ENCODE measurements around the gene ARHGAP33.

- TF ChIP-seq CTCF (IDR thresholded peaks at IDR 0.05; ENCODE audit: low read depth, low read length), result no peak
- no peak for TF ChIP-seq EZH2phosphoT487 (IDR thresholded peaks at IDR 0.05; ENCODE audit: low read depth)
These were observed 55.6 kb downstream of the ARHGAP33 start for GRCh38 chr19:35830986-35831385.

Measured in OCI-LY3 (cell line).